ENCODE measurements around the gene OR51I1.

DNA sequence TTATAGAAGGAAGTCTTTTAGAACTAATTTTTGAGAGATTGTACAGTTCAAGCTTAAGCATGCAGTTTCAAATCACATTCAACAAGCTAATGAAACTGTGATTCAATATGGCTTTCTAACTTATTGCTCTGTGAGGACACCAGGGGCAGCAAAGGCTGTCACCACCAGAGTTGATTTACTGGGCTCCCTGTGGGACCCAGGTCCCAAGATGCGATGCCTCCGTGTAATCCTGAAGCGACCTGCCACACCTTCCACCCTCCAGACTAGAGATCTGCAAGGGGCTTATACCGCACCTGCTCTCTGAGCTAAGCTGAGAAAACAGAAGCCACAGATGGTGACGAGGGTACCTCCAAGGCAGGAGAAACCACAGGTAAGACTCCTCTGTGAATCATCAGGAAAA lies 20.3 kb downstream of the OR51I1 start:
- no peak for TF ChIP-seq POLR2A (IDR thresholded peaks at IDR 0.05)
- no peak for TF ChIP-seq CTCF (IDR thresholded peaks at IDR 0.05)

Measured in adrenal gland (tissue), 5 donors.